Body of pancreas (tissue), 4 donors: Measurements from ENCODE around the gene SULT6B1.

ENCODE experiments used
- CTCF ChIP-seq, 7 experiments: fragments of 450-650 bp in 4 of 7; fragments of 200-600 bp in 3 of 7; sonication (generic) in 3 of 7; IDR thresholded peaks; one replicate each; pipeline ENCODE4 v1.5.1; 2016 to 2019; ENCODE audit warnings: antibody characterized with exemption in 7 of 7
- POLR2A ChIP-seq, 3 donors: fragments of 450-650 bp; IDR thresholded peaks; one replicate each; pipeline ENCODE4 v1.6.1; 2016; ENCODE audit warnings: antibody characterized with exemption in 3 of 3, mild to moderate bottlenecking in 2 of 3

- no peak for TF ChIP-seq CTCF (IDR thresholded peaks at IDR 0.05)
- TF ChIP-seq POLR2A (IDR thresholded peaks at IDR 0.05), result no peak
These were observed 35.6 kb upstream of the SULT6B1 start for GRCh38 chr2:37224063-37224462.
